ENCODE results near the gene RANBP9. TPM values are rescaled to one million over a fixed set of nuclear protein-coding genes. Genes with fewer than 3 reads are reported as not detected.

The RANBP9 gene
- total and polyA plus RNA-seq, 4 donors, result 16.6 to 50.4 (median 25.5) TPM

- H3K27me3 ChIP-seq (ENCODE audit: control insufficient read depth in 3 of 3, insufficient read depth in 3 of 3, low read length in 2 of 3), result no peaks in the 10 kb centered on the region
- no peak for TF ChIP-seq CTCF (IDR thresholded peaks at IDR 0.05; ENCODE audit: control extremely low read depth, extremely low read depth)
These were observed 68.5 kb downstream of the RANBP9 start for GRCh38 chr6:13643125-13643524.

GRCh38 chr6:13641315-13641714 lies 70.3 kb downstream of the RANBP9 start:
- H3K27me3 ChIP-seq (ENCODE audit: control insufficient read depth in 3 of 3, insufficient read depth in 3 of 3, low read length in 2 of 3), result no peaks in the 10 kb centered on the region
- ATAC-seq (ENCODE audit: insufficient read depth, low FRiP score) (no peak), DNase-seq (no peak)
- H3K9ac ChIP-seq (ENCODE audit: insufficient read depth in 1 of 2, low read length in 2 of 2), result no peak overlapping the region
- H3K9me3 ChIP-seq (ENCODE audit: control insufficient read depth in 4 of 4, insufficient read depth in 3 of 4, low read length in 3 of 4), result no peaks in the 10 kb centered on the region
- H3K4me3 ChIP-seq, result no peak overlapping the region
- 47 to 63% methylated on average over 5 of the region's 5 CpGs for WGBS, 2 donors
- no peak for TF ChIP-seq CTCF (IDR thresholded peaks at IDR 0.05; ENCODE audit: control extremely low read depth, extremely low read depth)
- peaks cover 7 to 24% (median 12%) of the 10 kb centered on the region in 4 donors for H3K36me3 ChIP-seq (ENCODE audit: control insufficient read depth in 4 of 4, insufficient read depth in 4 of 4, low read length in 4 of 4)
- no peaks in the 10 kb centered on the region for H3K4me1 ChIP-seq (ENCODE audit: control insufficient read depth in 5 of 5, insufficient read depth in 5 of 5, low read length in 5 of 5)
- no peak overlapping the region for H3K27ac ChIP-seq (ENCODE audit: low read depth in 1 of 2, low read length in 1 of 2)

More at GRCh38 chr6:13643125-13643524, 68.5 kb downstream of the RANBP9 start:
- no peaks in the 10 kb centered on the region for H3K9me3 ChIP-seq (ENCODE audit: control insufficient read depth in 4 of 4, insufficient read depth in 3 of 4, low read length in 3 of 4)
- peaks cover 0 to 3% (median 0%) of the 10 kb centered on the region in 5 donors for H3K4me1 ChIP-seq (ENCODE audit: control insufficient read depth in 5 of 5, insufficient read depth in 5 of 5, low read length in 5 of 5)
- H3K27ac ChIP-seq (ENCODE audit: low read depth in 1 of 2, low read length in 1 of 2), result no peak overlapping the region
- no peak overlapping the region for H3K4me3 ChIP-seq
- 81 to 84% methylated on average over 3 of the region's 3 CpGs for WGBS, 2 donors
- DNase-seq, result no peak
- peaks cover 3 to 20% (median 7%) of the 10 kb centered on the region in 4 donors for H3K36me3 ChIP-seq (ENCODE audit: control insufficient read depth in 4 of 4, insufficient read depth in 4 of 4, low read length in 4 of 4)
- ATAC-seq (ENCODE audit: insufficient read depth, low FRiP score), result no peak
- no peak overlapping the region for H3K9ac ChIP-seq (ENCODE audit: insufficient read depth in 1 of 2, low read length in 2 of 2)

GRCh38 chr6:13638626-13639025 lies 73.0 kb downstream of the RANBP9 start:
- DNase-seq, result no peak
- Histone ChIP-seq H3K36me3 (ENCODE audit: control insufficient read depth in 4 of 4, insufficient read depth in 4 of 4, low read length in 4 of 4) (peaks cover 5 to 24% (median 14%) of the 10 kb centered on the region in 4 donors), H3K9me3 (ENCODE audit: control insufficient read depth in 4 of 4, insufficient read depth in 3 of 4, low read length in 3 of 4) (no peaks in the 10 kb centered on the region), H3K4me1 (ENCODE audit: control insufficient read depth in 5 of 5, insufficient read depth in 5 of 5, low read length in 5 of 5) (no peaks in the 10 kb centered on the region), H3K27me3 (ENCODE audit: control insufficient read depth in 3 of 3, insufficient read depth in 3 of 3, low read length in 2 of 3) (no peaks in the 10 kb centered on the region), H3K9ac (ENCODE audit: insufficient read depth in 1 of 2, low read length in 2 of 2) (no peak overlapping the region), H3K4me3 (no peak overlapping the region), H3K27ac (ENCODE audit: low read depth in 1 of 2, low read length in 1 of 2) (no peak overlapping the region)
- TF ChIP-seq CTCF (IDR thresholded peaks at IDR 0.05; ENCODE audit: control extremely low read depth, extremely low read depth), result no peak
- ATAC-seq (ENCODE audit: insufficient read depth, low FRiP score), result no peak
- WGBS, 2 donors, result 43 to 80% methylated on average over 4 of the region's 4 CpGs

- no peak overlapping the region for H3K27ac ChIP-seq (ENCODE audit: low read depth in 1 of 2, low read length in 1 of 2)
- TF ChIP-seq CTCF (IDR thresholded peaks at IDR 0.05; ENCODE audit: control extremely low read depth, extremely low read depth), result no peak
- DNase-seq (no peak), ATAC-seq (ENCODE audit: insufficient read depth, low FRiP score) (no peak)
- H3K36me3 ChIP-seq (ENCODE audit: control insufficient read depth in 4 of 4, insufficient read depth in 4 of 4, low read length in 4 of 4), result peaks cover 5 to 21% (median 14%) of the 10 kb centered on the region in 4 donors
- no peak overlapping the region for H3K4me3 ChIP-seq
- no peaks in the 10 kb centered on the region for H3K4me1 ChIP-seq (ENCODE audit: control insufficient read depth in 5 of 5, insufficient read depth in 5 of 5, low read length in 5 of 5)
- H3K9ac ChIP-seq (ENCODE audit: insufficient read depth in 1 of 2, low read length in 2 of 2), result no peak overlapping the region
- no peaks in the 10 kb centered on the region for H3K27me3 ChIP-seq (ENCODE audit: control insufficient read depth in 3 of 3, insufficient read depth in 3 of 3, low read length in 2 of 3)
- H3K9me3 ChIP-seq (ENCODE audit: control insufficient read depth in 4 of 4, insufficient read depth in 3 of 4, low read length in 3 of 4), result no peaks in the 10 kb centered on the region
- 76 to 95% methylated on average over 1 of the region's 1 CpG for WGBS, 2 donors
These were observed 73.6 kb downstream of the RANBP9 start for GRCh38 chr6:13638014-13638413.

Measured in lung (tissue), 12 donors.